NCI-H82 treated with DMSO at 0.1 percent for 48 hours (cell line): ENCODE data around the gene OBP2B.
"Not testable (repeated sequence)": the region's sequence is repeated elsewhere in the genome, so short reads cannot be mapped to it uniquely, and the experiment has no call there.

Source experiments
- DNase-seq: peaks from one replicate; lab custom pipeline; 2025; ENCODE audit not compliant: unreplicated experiment; lab: John Stamatoyannopoulos, UW

Gene OBP2B

DNA sequence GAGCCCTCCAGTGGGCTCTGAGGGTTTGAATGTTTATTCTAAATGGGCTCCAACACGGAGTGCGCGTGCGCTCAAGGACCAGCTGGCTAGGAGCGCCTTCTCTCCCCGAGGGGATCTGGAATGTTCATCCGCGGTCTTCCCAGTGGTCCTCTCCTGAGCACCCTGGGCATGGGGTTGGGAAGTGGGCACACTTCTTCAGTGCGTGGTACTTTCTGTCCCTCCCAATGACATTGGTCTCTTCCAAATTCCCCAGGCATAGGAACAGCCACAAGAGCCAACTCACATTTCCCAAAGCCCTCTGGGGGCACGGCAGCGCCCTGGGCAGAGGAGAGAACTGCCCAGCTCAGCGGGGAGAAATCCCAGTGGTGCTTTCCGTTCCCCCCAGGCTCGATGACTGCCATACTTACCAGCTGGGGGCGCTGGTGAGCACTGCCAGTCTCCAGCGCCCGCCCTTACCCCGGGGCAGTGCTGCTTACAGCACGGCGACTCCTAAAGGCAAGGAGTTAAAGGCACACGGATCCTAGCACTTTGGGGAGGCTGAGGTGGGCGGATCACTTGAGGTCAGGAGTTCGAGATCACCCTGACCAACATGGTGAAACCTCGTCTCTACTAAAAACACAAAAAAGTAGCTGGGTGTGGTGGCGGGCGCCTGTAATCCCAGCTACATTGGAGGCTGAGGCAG is 29.9 kb upstream of the OBP2B start:
- no peak for DNase-seq

DNA sequence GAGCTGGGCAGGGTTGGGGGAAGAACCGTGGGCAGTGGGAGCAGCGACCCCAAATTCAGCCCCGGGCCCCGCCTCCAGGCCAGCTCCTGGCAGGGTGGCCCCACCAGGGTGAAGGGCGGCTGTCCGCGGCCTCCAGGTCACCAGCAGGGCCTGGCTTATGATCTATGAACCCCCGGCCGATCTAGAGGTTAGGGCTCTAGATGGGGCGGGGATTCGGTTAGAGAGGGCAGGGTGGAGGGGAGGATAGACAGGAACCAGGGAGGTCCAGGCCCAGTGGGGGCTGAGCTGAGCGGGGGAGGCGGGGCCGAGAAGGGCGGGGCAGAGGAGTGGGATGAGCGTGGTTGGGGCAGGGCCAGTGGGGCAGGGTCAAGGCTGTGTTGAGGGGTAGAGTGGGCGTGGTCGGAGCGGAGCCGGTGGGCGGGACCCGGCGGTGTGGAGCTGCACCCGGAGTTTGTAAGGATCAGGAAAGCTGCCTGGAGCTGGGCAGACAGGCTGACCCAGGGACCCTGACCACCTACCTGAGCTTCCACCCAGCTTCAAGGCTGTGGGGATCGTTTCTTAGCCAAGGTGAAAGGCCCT is 29.3 kb upstream of the OBP2B start:
- peak; percentile 17 for DNase-seq

DNA sequence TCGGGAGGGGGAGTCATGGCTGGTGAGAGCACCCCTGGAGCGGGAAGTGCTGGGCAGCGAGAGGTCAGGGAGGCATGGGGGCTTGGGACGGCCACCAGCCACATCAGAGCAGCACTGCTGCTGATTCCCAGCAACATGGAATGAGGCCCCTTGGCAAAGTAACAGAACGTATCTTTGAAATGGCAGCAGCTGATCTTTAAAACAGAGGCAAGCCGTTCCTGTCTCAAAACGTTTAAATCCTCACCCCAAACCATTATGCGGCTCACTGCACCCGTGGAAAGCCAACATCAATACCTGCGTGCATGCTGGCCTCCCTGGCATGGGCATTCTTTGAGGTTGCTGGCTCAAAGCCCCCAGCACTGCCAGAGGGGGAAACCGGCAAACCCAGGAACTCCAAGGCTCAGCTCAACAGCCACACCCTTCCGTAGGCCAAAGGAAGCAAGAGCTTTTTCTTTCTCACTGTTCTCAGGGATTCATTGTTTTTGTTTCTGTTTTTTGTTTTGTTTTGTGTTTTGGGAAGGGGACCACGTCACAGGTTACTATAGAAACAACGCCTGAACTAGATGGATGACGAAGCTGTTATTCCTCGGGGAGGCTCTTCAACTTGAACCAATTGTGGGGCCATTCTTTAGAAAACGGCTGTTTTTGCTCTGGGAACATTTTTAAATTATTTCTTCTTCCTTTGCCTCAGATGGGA is 28.1 kb upstream of the OBP2B start:
- no peak for DNase-seq

DNA sequence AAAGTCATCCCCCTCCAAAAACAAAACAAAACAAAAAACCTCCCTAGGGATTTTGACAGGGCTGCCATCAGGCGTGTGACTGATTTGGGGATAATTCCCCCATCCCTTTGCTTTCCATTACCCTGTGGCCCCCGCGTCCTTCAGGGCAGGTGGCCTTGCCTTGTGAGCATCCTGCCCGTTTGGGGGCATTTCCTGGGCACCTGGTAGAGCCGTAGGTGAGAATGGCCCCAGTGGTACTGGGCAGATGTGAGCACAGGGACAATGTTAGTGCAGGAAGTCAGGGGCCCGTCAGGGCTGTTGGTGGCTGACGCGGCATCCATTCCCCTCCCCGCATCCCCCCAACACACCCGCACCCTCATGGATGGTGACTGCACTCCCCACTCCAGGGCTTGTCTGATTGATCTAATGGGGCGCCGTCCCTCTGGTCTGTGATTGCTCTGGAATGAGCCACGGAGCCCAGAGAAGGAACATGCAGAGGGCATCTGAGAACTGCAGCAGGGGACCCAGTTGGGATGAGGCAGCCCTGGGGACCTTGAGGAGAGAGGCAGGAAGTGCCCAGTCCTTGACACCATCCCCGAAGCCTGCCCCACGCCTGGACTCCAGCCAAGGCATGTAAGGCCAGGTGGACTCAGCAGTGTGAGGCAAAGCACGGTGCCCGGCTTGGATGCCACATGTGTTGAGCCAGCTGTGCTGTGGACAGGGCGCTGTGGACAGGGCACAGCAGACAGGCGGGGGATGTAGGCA is 27.4 kb upstream of the OBP2B start:
- not testable (repeated sequence) for DNase-seq

DNA sequence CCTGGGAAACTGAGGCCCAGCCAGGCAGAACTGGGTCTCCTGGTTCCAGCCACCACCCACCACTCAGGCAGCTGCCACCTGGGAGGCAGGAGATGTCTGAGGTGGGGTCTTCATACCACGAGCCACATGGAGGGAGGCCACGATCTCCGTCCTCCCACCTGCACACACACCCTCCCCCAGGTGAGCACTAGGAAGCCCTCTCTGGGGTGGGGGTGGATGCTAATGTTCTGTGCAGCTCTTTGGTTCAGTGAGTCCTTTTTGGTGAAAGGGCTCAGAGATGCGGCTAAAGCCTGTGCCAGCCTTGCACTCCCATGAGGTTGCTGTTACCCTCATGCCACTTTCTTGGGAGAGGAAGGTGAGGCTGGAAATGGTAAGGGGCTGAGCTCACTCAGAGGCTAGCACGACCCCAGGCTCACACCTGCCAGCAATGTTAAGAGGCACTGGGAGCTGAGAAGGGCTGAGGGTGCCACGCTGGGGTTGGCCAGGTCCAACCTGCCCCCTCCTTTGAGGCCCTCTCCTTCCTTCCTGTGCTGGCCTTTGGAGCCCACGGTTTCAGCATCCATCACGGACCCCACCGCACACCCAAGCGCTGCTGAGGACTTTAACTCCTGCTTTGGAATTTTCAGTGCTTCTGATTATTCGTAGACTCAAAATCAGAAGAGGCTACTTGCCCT is 26.6 kb upstream of the OBP2B start:
- no peak for DNase-seq

DNA sequence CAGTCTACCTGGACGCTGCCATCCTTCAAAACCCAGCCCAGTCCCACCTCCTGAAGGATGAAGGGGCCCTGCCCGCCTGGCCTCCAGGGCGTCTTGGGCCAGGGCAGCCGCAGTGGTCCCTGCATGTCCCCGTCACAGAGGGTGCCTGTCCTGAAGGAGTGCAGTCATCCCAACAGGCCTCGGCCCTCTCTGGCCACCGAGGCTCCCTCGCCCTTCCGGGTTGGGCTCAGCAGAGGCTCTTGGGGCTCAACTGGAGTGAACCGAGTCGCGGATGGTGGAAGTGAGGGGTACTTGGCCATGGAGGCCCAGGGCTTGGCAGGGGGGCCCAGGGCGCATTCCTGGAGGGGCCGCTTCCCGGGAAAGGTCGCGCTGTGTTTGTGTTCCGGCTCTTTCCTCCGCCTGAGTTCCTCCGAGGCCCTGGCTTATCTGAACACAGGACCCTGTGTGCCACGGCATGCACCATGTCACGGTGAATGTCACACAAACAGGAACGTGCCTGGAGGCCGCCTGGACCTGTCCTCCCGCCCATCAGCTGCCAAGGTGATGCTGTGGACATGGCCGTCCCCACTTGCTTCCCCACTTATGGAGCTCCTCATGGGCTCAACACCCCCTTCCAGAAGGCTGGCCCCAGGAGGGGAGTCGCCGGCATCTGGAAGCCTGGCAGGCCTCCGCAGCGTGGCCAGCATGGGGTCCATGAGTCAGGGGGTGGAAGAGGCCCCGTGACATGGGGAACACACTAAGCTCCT is 25.7 kb upstream of the OBP2B start:
- DNase-seq = no peak

DNA sequence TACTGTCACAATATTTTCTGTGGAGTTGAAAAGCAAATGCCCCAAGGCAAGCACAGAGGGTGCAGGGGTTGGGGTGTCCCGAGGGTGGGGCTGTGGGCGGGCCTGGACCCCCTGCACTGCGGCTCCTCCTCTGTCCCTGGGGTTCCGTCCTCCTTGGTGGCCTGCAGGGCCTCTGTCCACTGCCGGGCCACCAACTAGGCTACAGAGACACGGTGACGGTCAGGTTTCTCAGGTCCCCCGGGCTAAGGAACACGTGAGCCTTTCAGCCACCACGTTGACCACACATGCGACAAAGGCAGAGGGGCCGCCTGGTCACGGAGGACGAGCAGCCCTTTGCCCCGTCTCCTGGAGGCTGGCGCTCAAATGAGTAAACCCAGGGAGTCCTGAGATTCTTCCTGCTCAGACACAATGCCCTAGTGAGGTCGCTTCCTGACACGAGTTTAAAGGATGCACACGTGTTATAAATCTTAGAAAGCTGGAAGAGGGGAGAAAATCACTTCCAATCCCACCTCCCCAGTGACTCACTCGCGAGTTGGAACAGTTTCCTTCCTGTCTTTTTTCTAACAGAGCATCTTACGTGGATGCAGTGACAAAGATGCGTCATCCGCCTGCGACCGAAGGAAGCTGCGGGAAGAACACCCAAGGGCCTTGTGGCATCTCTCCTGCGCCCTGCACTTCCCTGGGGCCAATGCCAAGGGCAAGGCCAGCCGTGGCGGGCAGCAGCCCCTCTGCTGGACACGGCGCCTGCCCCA is 24.8 kb upstream of the OBP2B start:
- DNase-seq = no peak

DNA sequence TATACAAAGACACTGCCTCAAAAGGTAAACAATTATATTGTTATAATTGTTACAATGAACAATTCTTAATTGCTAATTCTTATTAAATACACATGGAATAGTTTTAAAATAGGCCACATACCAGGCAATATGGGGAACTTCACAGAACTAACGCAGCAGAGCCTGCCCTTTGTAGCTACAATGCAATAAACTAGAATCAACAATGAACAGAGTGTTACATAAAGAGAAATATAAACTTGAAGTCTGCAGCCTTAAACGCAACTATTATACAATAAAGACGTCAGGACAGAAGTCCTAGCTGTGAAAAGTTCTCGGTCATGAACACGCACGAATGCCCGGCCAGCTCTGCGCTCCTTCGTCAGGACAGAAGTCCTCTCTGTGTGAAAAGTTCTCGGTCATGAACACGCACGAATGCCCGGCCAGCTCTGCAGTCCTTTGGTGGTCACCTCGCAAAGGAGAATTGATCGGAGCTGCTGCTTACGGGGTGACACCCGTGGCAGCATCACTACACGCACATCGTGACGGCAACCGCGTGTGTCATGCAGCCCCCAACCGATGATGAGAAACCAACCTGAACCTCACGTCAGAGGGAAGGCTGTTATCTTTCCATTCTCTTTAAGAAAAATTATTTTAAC is 23.0 kb upstream of the OBP2B start:
- DNase-seq = not testable (repeated sequence)

DNA sequence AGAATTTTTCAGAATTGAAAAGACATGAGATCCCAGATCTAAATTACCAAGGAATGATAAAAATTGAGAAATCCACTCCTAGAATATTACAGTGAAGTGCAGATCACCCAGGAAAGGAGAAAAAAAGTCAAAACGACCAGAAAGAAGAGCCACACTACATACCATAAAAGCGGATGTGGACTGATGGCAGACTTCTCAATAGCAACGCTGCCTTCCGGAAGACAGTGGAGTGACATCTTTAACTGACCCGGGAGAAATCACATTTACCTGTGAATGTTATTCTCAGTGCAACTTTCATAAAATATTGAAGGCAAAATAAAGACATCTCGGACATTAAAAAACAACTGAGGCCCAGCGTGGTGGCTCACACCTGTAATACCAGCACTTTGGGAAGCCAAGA is 21.5 kb upstream of the OBP2B start:
- DNase-seq = not testable (repeated sequence)

DNA sequence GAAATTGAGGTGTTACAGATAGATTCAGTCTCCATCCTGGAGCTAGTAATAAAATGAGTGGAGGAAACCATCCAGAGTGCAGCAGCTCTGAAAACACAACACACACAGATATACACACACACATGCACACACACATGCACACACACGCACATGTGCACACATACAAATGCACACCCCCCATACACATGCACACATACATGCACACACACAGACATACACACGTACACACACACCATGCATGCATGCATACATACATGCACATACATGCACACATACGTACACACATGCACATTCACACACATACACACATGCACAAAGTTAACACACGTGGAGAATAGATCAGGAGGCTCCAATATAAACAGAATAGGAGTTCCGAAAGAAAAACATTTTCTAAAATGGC is 21.0 kb upstream of the OBP2B start:
- DNase-seq = no peak

DNA sequence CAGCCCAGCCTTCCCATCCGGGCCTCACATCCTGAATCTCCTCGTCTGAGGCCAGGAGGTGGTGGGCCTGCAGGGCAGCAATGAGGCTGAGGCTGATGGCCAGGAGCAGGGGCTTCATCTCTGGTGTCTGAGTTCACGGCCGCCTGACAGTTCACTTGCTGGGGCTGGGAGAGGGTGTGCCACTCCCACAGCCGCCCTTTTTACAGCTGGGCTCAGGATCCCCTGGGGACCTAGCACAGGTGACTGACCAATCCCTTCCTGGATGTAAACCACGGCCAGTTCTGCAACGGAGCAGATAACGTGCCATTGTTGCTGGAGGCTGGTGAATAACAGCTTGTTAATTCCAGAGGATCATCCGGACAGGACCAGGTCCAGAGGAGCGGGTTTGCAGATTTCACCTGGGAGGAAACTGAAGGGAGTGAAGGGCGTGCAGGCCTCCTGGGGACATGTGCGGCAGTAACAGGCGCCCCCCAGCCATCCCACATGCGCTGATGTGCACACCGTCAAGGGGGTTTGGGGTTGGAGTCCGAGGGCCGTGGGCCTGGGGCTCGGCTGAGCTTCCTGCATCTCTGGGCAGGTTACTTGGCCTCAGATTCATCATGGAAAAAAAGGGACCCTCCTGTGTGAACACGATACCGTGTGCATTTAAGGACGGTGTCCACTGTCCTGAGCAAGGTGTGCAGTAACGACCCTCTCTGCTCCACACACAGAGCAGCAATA is 19.6 kb upstream of the OBP2B start:
- not testable (repeated sequence) for DNase-seq

DNA sequence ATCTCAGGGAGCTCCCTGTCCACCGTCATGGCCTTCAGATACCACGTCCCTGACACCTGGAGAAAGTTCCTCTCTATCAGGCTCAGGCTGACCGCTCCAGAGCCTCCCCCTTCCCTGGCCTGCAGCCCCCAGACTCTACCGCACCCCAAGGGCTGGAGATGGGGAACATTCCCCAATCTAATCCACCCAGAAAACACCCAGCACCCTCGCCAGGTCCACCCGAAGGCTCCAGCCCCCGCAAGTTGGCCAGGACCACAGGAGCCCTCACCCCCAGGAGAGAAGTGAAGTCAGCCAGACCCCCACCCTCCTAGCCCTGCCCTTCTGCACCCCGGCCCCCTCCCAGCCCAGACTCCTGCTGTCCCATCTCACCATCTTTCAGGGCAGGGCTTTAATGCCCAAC is 18.9 kb upstream of the OBP2B start:
- DNase-seq = not testable (repeated sequence)

DNA sequence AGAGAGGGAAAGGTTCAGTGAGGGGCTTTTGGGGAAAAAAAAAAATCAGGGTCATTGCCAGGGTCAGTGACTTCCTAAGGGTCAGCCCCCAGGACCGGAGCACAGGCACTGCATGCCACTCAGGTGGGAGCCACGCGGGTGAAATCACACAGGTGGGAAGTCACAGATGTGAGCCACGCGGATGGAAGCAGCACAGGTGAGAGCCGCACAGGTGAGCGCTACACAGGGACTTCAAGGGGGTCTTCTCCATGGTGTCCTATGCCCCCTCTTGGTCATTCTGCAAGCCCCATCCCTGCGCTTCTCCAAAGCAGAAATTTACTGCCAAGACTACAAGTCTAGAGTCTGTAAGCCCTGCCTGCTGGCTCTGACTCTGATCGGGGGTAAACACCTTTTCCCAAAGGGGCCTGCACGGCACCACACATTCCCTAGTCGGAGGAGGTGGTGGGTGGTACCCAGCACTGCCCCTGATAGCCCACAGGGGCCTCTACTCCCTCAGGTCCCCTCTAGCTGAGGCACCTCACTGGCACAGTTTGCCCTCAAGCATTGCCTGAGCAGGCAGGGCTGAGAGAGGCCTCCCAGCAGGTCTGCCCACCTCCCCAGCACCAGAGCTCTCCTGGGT is 18.3 kb upstream of the OBP2B start:
- no peak for DNase-seq

DNA sequence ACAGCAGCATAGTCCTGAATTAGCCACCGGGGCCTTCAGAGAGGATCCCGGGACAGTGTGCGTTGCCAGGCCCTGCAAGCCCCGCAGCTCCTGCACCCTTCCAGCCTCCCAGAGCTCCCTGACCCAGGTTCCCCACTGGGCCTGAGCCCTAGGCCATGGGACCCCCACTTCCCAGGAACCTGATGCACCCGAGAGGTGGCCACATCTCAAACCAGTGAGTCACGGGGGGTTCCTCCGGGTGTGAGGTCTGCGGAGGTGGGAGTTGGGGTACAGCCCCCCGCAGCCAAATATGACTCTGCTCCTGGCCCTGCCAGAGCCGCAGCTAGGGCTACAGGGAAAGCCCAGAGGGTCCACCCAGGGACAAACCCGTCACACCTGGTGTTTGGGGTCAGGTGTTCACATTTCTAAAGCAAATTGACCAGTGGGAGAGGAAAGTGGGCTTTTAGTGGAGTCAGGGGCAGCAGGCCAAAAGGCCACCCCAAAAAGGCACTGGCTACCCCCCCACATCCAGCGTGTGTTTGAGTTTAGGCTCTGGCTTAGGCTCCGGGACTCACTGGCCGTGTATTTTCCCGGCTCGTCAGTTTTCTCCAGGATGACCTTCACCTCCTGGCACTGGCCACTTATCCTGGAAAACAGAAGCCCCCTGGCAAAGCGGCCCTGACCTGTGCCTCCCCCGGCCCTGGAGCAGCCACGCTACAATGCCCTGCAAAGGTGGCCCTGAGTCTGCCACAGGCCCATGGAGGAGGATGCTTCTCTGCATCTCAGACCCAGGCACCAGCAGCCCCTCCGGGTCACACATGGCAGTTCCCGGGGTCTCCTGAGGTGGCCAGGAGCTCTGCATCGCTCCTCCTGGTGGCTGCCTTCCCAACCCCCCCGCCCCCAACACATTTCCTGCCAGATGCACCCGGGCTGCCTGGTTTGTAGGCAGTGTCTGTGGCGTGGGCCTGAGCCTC is 17.4 kb upstream of the OBP2B start:
- DNase-seq = no peak

DNA sequence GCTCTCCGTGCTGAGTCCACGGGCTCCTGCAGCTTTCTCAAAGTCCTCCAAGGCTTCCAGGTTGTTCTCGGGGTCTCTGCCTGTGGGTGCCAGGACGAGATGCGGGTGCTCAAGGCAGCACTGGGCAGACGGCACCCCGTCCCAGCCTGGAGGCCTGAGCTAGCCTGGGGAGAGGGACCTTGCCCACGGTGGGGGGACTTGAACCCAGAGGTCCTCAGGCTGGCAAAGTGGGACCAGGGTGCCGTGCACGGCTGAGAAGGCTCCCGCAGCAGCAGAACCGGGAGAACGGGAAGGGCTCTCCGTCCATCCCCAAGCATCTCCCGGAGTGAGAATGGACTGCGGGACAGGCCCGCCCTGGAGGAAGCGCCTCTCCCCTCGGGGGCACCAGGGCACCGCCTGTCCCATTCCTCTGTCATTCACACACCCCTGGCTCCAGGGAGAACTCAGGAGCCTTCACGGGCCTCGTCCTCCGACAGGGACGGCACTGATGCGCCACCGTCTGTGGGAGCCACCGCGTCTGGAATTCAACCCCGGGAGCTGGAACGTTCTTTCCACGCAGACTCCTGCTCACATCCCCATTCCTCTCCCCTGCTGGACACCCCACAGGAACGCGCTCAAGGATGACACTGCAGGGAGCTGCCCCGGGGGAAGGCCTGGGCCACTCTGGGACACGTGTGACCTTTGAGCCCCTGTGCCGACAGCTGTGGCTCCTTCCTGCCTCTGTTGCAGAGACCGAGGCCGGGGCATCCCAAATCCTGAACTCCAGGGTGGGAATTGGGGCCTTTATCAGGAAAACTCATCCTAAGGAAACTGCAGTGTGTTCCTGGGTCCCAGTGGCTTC is 16.3 kb upstream of the OBP2B start:
- no peak for DNase-seq

DNA sequence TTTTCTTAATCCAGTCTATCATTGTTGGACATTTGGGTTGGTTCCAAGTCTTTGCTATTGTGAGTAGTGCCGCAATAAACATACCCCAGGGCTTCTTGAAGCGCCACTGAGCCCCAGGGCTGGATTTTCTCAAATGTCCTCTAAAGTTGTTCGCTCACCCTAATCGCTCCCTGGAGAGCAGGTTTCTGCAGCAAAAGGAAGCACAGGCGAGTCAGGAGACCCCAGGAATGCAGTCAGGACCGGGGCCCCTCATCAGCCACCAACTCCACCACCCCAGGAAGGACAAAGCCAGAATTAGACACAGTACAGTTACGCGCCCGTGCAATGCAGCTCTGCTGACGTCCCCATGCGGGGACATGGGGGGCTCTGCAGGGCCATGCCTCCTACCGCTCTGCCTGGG is 15.7 kb upstream of the OBP2B start:
- no peak for DNase-seq
